Coronary artery (tissue), 2 donors: Measurements from ENCODE around the gene BAIAP2L2.

ENCODE experiments used
- DNase-seq: peaks from one replicate; pipeline ENCODE4 v3.0.0-alpha.2; 2017; ENCODE audit warnings: low spot score
- H3K27ac ChIP-seq, 2 donors: fragments of 200-600 bp; sonication (generic); one replicate each; pipeline ENCODE4 v1.5.1; 2016 to 2019
- H3K4me3 ChIP-seq: fragments of 200-600 bp; sonication (generic); 2 replicates; pipeline ENCODE4 v1.5.1; 2016; ENCODE audit warnings: mild to moderate bottlenecking, moderate library complexity
- CTCF ChIP-seq: fragments of 200-600 bp; sonication (generic); IDR thresholded peaks from one replicate; pipeline ENCODE4 v1.5.1; 2019; ENCODE audit warnings: antibody characterized with exemption

The BAIAP2L2 gene

GRCh38 chr22:38144025-38144405, 33.5 kb upstream of the BAIAP2L2 start:
- Histone ChIP-seq H3K4me3 (no peak overlapping the region), H3K27ac (no peak overlapping the region)
- DNase-seq, result peak; percentile 53
- no peak for TF ChIP-seq CTCF

- no peak for TF ChIP-seq CTCF
- peak; percentile 35 for DNase-seq
- H3K4me3 ChIP-seq, result no peak overlapping the region
- no peak overlapping the region for H3K27ac ChIP-seq
Observed at GRCh38 chr22:38142606-38143005, 32.1 kb upstream of the BAIAP2L2 start.

- Histone ChIP-seq H3K4me3 (no peak overlapping the region), H3K27ac (no peak overlapping the region)
- TF ChIP-seq CTCF, result no peak
- DNase-seq, result peak; percentile 41
Observed at GRCh38 chr22:38141217-38141973, 30.9 kb upstream of the BAIAP2L2 start.

GRCh38 chr22:38139901-38140300, 29.4 kb upstream of the BAIAP2L2 start:
- H3K27ac ChIP-seq, result no peak overlapping the region
- DNase-seq, result peak; percentile 62
- no peak for TF ChIP-seq CTCF
- no peak overlapping the region for H3K4me3 ChIP-seq

GRCh38 chr22:38138961-38139360, 28.5 kb upstream of the BAIAP2L2 start:
- DNase-seq, result peak; percentile 58
- H3K4me3 ChIP-seq, result no peak overlapping the region

GRCh38 chr22:38137876-38138687, 27.6 kb upstream of the BAIAP2L2 start:
- no peak for TF ChIP-seq CTCF
- Histone ChIP-seq H3K27ac (no peak overlapping the region), H3K4me3 (no peak overlapping the region)
- DNase-seq, result peak; percentile 71

More at GRCh38 chr22:38138961-38139360, 28.5 kb upstream of the BAIAP2L2 start:
- no peak overlapping the region for H3K27ac ChIP-seq
- TF ChIP-seq CTCF, result no peak

- no peak for TF ChIP-seq CTCF
- peak; percentile 22 for DNase-seq
- Histone ChIP-seq H3K27ac (no peak overlapping the region), H3K4me3 (no peak overlapping the region)
Observed at GRCh38 chr22:38136607-38137006, 26.1 kb upstream of the BAIAP2L2 start.
